ENCODE measurements around the gene CXCL11.
"Not testable (repeated sequence)": the region's sequence is repeated elsewhere in the genome, so short reads cannot be mapped to it uniquely, and the experiment has no call there.

CXCL11 gene

GRCh38 chr4:76000279-76000678 is 35.6 kb downstream of the CXCL11 start:
- DNase-seq, result no peak

- DNase-seq, result not testable (repeated sequence)
Measured at GRCh38 chr4:75998525-75999147, 37.2 kb downstream of the CXCL11 start.

- DNase-seq, result no peak
Measured at GRCh38 chr4:75997946-75998345, 37.9 kb downstream of the CXCL11 start.

GRCh38 chr4:75997081-75997480 is 38.8 kb downstream of the CXCL11 start:
- DNase-seq, result no peak

GRCh38 chr4:75995727-75996126 is 40.1 kb downstream of the CXCL11 start:
- DNase-seq, result no peak

GRCh38 chr4:75992462-75992861 is 43.4 kb downstream of the CXCL11 start:
- no peak for DNase-seq

GRCh38 chr4:75989846-75990528 is 45.9 kb downstream of the CXCL11 start:
- no peak for DNase-seq

- no peak for DNase-seq
Measured at GRCh38 chr4:75985116-75985515, 50.8 kb downstream of the CXCL11 start.

Data from CD4-positive, alpha-beta T cell treated with Interleukin-15 for 1 hour (primary cell).